Spleen (tissue), 7 donors: ENCODE measurements around the gene P2RX4.

Experiments
- POLR2A ChIP-seq, 3 donors: fragments of 450-650 bp; IDR thresholded peaks; one replicate each; pipeline ENCODE4 v1.5.1; 2017; ENCODE audit warnings: antibody characterized with exemption in 3 of 3, mild to moderate bottlenecking in 1 of 3
- TF ChIP-seq, protein P1 (sequence below), 11 experiments: fragments of 200-600 bp in 7 of 11; fragments of 450-650 bp in 4 of 11; sonication (generic) in 4 of 11; IDR thresholded peaks in 8 of 11; conservative IDR thresholded peaks in 3 of 11; 1 replicate in 7 of 11; 2 replicates in 4 of 11; pipeline versions ENCODE4 v1.4.0 to v1.8.0; 2016 to 2021; ENCODE audit warnings: antibody characterized with exemption in 11 of 11, inconsistent platforms in 4 of 11, mild to moderate bottlenecking in 1 of 11
- donor health status: DM: no; HTN: no; CAD: no; lungs with moderate emphysema.
- donor health status: DM: no; HTN: no; CAD: no.
- donor health status: DM: no; HTN: no; CAD: no.

DNA sequence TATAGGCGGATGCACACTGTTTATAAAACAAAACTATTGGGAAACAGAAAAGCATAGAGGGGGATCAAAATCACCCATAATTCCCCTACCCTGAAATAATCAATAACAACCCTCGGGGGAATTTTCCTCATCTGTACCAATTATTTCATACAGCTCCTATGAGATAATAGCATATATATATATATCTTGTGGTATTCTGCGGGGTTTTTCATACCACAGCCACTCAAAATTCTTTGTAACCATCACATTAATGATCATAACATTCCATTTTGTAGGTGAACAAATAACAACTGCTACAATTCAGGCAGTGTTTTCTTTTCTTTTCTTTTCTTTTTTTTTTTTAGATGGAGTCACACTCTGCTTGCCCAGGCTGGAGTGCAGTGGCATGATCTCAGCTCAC lies 42.0 kb upstream of the P2RX4 start:
- TF ChIP-seq POLR2A (IDR thresholded peaks at IDR 0.05) = no peak
- TF ChIP-seq, protein P1, sequence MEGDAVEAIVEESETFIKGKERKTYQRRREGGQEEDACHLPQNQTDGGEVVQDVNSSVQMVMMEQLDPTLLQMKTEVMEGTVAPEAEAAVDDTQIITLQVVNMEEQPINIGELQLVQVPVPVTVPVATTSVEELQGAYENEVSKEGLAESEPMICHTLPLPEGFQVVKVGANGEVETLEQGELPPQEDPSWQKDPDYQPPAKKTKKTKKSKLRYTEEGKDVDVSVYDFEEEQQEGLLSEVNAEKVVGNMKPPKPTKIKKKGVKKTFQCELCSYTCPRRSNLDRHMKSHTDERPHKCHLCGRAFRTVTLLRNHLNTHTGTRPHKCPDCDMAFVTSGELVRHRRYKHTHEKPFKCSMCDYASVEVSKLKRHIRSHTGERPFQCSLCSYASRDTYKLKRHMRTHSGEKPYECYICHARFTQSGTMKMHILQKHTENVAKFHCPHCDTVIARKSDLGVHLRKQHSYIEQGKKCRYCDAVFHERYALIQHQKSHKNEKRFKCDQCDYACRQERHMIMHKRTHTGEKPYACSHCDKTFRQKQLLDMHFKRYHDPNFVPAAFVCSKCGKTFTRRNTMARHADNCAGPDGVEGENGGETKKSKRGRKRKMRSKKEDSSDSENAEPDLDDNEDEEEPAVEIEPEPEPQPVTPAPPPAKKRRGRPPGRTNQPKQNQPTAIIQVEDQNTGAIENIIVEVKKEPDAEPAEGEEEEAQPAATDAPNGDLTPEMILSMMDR (IDR thresholded peaks at IDR 0.05 in 8 of 11, conservative IDR thresholded peaks at IDR 0.05 in 3 of 11) = no peak
